Mesenteric fat pad (tissue), 1 donor: ENCODE data around the gene SPINT4. TPM values are rescaled to one million over a fixed set of nuclear protein-coding genes. Genes with fewer than 3 reads are reported as not detected.

Experiments
- DNase-seq: peaks from one replicate; pipeline ENCODE4 v3.0.0-alpha.2; 2020; ENCODE audit warnings: low spot score
- microRNA-seq: library from miRNA; unstranded; fragments of <30 nt; microRNA quantifications from one replicate; pipeline ENCODE4 v1.2.0, GENCODE V29; 2020; ENCODE audit warnings: borderline number of aligned reads
- total RNA-seq: library from RNA; stranded (reverse); fragmentation: NEBNext Ultra II Directional; extraction: Animal tissue kit (Norgen Biotek cat#: 25700); gene quantifications from one replicate; pipeline ENCODE4 v1.2.1, GENCODE V29; 2021
- donor health status: DM: yes; HTN: yes; CAD: no.

Gene SPINT4
- total RNA-seq, 1 donor from 2014 or later = not detected

DNA sequence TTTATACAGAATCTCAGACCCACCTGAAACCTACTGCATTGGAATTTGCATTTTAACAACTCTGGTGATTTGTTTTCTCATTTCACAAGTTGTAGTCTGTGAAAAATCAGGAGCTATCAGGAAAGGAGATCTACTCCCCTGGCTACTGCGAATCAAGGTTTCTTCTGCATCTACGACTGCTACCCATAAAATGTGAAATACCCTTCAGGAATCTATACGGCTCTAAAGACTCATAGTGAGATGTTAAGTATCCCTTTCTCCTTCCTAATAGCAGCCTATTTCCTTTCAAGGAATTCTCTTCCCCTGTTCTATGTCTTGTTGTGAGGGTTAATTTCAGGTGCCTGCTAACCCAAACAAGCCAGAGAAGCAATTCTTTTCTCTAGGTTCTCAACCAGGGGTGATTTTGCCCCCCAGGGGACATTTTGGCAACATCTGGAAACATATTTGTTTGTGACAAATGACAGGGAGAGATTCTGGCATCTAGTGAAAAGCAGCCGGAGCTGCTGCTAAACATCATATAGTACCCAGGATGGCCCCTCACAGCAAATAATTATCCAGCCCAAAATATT lies 43.2 kb downstream of the SPINT4 start:
- DNase-seq = no peak

DNA sequence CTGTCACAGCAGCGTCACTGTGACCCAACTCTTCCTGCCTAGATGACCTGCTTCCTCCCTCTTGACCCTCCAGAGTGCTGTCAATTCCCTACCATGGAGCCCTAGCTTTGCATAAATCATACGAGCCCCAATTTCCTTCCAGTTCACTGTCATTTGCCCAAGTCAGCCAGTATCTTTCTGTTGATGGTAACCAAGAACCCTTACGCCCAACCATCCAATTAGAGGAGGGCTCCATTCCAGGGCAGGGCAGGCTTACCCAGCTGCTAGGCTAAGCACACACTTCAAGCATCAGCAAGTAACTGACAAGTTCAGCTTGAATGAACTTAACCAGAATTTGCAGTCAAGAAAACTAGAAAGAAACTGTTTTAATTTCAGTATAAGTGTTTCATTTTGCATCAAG lies 43.8 kb downstream of the SPINT4 start:
- DNase-seq = no peak

DNA sequence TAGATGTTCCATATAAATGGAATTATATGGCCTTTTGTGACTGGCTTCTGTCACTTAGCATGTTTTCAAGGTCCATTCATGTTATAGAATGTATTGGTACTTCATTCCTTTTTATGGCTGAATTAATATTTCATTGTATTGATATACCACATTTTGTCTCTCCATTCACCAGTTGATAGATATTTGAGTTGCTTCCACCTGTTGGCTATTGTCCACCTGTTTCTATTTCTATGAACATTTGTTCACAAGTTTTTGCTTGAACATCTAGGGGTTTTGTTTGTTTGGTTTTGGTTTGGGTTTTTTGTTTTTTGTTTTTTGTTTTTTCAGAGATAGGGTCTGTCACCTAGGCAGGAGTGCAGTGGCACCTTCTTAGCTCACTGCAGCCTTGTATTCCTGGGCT lies 46.3 kb downstream of the SPINT4 start:
- DNase-seq = no peak

DNA sequence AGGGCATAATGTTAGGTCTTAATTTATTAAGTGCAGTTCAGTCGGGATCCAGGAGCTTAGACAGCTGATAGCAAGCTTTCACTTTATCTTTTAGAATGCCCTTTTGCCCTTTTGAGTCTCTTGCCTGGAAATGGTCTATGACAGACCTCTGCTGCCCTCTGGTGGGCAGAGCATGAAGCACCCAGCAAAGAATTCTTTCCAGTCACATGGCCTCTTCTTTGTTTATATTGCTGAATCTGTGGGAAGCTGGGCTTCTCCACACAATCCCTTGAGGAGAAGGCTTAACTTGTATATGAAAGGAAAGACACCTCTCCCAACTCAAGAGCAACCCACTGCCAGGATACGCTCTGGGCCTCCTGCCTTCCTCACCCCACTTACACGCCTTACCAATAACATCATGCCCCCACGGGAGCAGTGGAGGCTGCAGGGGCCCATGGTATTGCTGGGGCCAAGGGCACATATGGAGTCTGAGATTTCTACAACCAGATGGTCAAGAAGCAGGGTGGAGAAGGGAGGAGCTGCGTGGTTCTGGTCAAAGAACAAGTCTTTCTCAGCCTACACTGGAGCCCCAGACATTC lies 49.1 kb downstream of the SPINT4 start:
- DNase-seq = no peak

DNA sequence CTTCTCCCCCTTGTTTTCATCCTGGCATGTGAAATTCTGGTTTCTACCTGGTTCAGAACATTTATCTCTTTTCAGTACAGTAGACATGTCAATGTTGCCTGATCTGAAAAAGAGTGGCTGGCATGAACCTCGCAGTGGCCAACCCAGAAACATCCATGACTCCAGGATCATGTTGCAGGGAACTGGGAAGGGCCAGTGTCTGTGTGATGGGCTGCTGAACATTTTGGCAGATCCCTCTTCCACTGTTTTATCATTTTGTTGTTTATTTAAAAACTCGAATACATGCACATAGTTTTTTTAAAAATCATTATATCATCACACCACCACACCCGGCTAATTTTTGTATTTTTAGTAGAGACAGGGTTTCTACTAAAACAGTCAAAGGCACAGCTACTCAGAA lies 50.5 kb downstream of the SPINT4 start:
- no peak for DNase-seq

DNA sequence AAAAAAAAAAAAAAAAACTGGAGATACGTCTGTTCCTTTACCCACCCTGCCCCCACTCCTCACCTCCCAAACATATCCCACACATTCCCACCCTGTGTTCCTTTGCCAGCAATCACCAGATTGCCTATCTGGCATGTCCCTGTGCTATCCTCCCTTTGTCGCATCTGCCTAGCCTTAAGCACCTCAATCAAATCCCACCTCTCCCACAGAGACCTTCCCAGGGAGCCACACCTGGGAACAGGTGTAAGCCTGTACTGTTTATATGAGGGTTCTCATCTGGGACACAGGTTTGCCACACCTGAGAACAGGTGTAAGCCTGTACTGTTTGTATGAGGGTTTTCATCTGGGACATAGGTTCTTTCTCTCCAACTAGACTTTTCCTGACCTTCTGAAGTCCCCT lies 52.8 kb downstream of the SPINT4 start:
- DNase-seq = no peak

DNA sequence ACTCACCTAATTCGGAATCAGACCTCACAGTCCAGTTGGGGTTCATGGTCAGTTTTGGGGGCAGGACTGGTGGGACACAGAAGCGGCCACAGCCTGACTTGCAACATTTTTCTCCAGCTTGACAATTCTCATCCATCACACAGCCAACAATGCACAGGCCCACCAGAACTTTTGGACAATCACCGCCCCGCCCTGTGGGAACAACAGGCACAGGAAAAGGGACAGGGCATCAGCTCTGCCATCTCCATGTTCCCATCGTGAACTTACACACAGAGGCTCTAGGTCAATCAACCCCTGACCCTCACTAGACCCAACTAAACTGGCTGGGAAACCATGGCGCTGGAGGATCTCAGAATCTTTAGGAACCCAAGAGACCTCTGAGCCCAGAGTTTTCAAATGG lies 53.3 kb downstream of the SPINT4 start:
- DNase-seq = no peak

Small RNA genes lying within 50 kb of the gene (microRNA-seq; reads per million reads assigned to microRNA genes)
- gene MIR3617 = not detected

Other genes starting within 250 kb of the SPINT4 start
- gene SPINT3, start 206.7 kb upstream of the SPINT4 start, total RNA-seq = not detected
- gene WFDC6, start 182.9 kb upstream of the SPINT4 start, total RNA-seq = not detected
- not detected for gene EPPIN, start 174.9 kb upstream of the SPINT4 start, total RNA-seq
- not detected for gene WFDC8, start 143.1 kb upstream of the SPINT4 start, total RNA-seq
- not detected for gene WFDC10A, start 92.6 kb upstream of the SPINT4 start, total RNA-seq
- not detected for gene WFDC9, start 91.1 kb upstream of the SPINT4 start, total RNA-seq
- gene WFDC11, start 52.1 kb upstream of the SPINT4 start, total RNA-seq = not detected
- not detected for gene WFDC13, start 20.3 kb upstream of the SPINT4 start, total RNA-seq
- not detected for gene WFDC10B, start 17.3 kb upstream of the SPINT4 start, total RNA-seq
- 0.58 TPM for gene WFDC3, start 69.5 kb downstream of the SPINT4 start, total RNA-seq
- gene DNTTIP1, start 69.6 kb downstream of the SPINT4 start, total RNA-seq = 21.8 TPM
- not detected for gene UBE2C, start 90.3 kb downstream of the SPINT4 start, total RNA-seq
- gene TNNC2, start 105.0 kb downstream of the SPINT4 start, total RNA-seq = 0.74 TPM
- gene SNX21, start 111.5 kb downstream of the SPINT4 start, total RNA-seq = 46.7 TPM
- 14.9 TPM for gene ACOT8, start 135.0 kb downstream of the SPINT4 start, total RNA-seq
- gene ZSWIM3, start 135.3 kb downstream of the SPINT4 start, total RNA-seq = 2.2 TPM
- gene ZSWIM1, start 158.9 kb downstream of the SPINT4 start, total RNA-seq = 10.0 TPM
- 4.0 TPM for gene SPATA25, start 165.3 kb downstream of the SPINT4 start, total RNA-seq
- 17.0 TPM for gene NEURL2, start 168.9 kb downstream of the SPINT4 start, total RNA-seq
- gene CTSA, start 169.0 kb downstream of the SPINT4 start, total RNA-seq = 160 TPM
- gene PLTP, start 189.8 kb downstream of the SPINT4 start, total RNA-seq = 373 TPM
- gene PCIF1, start 212.3 kb downstream of the SPINT4 start, total RNA-seq = 27.1 TPM
- gene ZNF335, start 249.9 kb downstream of the SPINT4 start, total RNA-seq = 17.1 TPM